ENCODE results near the gene FLAD1. TPM values are rescaled to one million over a fixed set of nuclear protein-coding genes. Genes with fewer than 3 reads are reported as not detected.

Gene FLAD1
- total RNA-seq, 4 donors from 2014 or later, result 12.6 to 33.8 (median 20.7) TPM

- Histone ChIP-seq H3K27ac (peak overlapping the region; percentile 99), H3K27me3 (no peaks in the 10 kb centered on the region), H3K4me3 (peak overlapping the region in 1 of 2 donors; percentile 37), H3K4me1 (peaks cover 3 to 8% of the 10 kb centered on the region in 2 donors), H3K36me3 (no peaks in the 10 kb centered on the region), H3K9me3 (no peaks in the 10 kb centered on the region)
- intact Hi-C loops (cut with DNase I; ENCODE audit: low total_unique reads), result no loop called here
- no peak for DNase-seq
- TF ChIP-seq POLR2A (IDR thresholded peaks at IDR 0.05) (no peak), CTCF (IDR thresholded peaks at IDR 0.05) (no peak)
Observed at GRCh38 chr1:154969246-154969645, 13.9 kb upstream of the FLAD1 start.

- Histone ChIP-seq H3K4me3 (peak overlapping the region; percentile 30 to 37), H3K27me3 (no peaks in the 10 kb centered on the region), H3K27ac (peak overlapping the region; percentile 99), H3K36me3 (no peaks in the 10 kb centered on the region), H3K4me1 (peaks cover 3 to 8% of the 10 kb centered on the region in 2 donors), H3K9me3 (no peaks in the 10 kb centered on the region)
- peak; percentile 56 to 58 for DNase-seq
- intact Hi-C loops (cut with DNase I; ENCODE audit: low total_unique reads), result no loop called here
- TF ChIP-seq CTCF (IDR thresholded peaks at IDR 0.05), result no peak
- no peak for TF ChIP-seq POLR2A (IDR thresholded peaks at IDR 0.05)
Observed at GRCh38 chr1:154969860-154970452, 13.2 kb upstream of the FLAD1 start.

- peaks cover 3 to 8% of the 10 kb centered on the region in 2 donors for H3K4me1 ChIP-seq
- no peaks in the 10 kb centered on the region for H3K9me3 ChIP-seq
- no peaks in the 10 kb centered on the region for H3K36me3 ChIP-seq
- H3K4me3 ChIP-seq, result peak within 1 kb of the TSS; percentile 30 to 37
- TF ChIP-seq POLR2A (IDR thresholded peaks at IDR 0.05) (peak; percentile 93 to 96), CTCF (IDR thresholded peaks at IDR 0.05) (no peak)
- intact Hi-C loops (cut with DNase I; ENCODE audit: low total_unique reads), result no loop called here
- no peaks in the 10 kb centered on the region for H3K27me3 ChIP-seq
- peak within 1 kb of the TSS; percentile 99 for H3K27ac ChIP-seq
- peak; percentile 96 to 97 for DNase-seq
Observed at GRCh38 chr1:154970631-154971340, 12.4 kb upstream of the FLAD1 start, which contains the start of gene SHC1. TSS of gene SHC1 (minus strand) at chr1:154970747. CDS start at chr1:154970526, 221 bp downstream.

- DNase-seq, result peak; percentile 45 to 71
Observed at GRCh38 chr1:154971341-154971998, 11.7 kb upstream of the FLAD1 start.

More at GRCh38 chr1:154971341-154971998, 11.7 kb upstream of the FLAD1 start:
- Histone ChIP-seq H3K4me1 (peaks cover 3 to 8% of the 10 kb centered on the region in 2 donors), H3K4me3 (peak overlapping the region in 1 of 2 donors; percentile 37), H3K9me3 (no peaks in the 10 kb centered on the region), H3K27me3 (no peaks in the 10 kb centered on the region), H3K27ac (peak overlapping the region; percentile 99), H3K36me3 (no peaks in the 10 kb centered on the region)
- TF ChIP-seq POLR2A (IDR thresholded peaks at IDR 0.05) (no peak), CTCF (IDR thresholded peaks at IDR 0.05) (no peak)
- intact Hi-C loops (cut with DNase I; ENCODE audit: low total_unique reads), result no loop called here

All from uterus (tissue), 4 donors.